HL-60/S4 treated with retinoic acid at 250 ng/mL for 4 days and 3 days (cell line): Measurements from ENCODE around the gene PLXNA2.

Experiments used
- in situ Hi-C: fragments of 300-500 bp; cut with MboI; formaldehyde crosslinking; loops from 2 replicates; pipeline ENCODE4 v1.7.0; 2022; ENCODE audit warnings: low sequenced_read_pairs

The PLXNA2 gene

DNA sequence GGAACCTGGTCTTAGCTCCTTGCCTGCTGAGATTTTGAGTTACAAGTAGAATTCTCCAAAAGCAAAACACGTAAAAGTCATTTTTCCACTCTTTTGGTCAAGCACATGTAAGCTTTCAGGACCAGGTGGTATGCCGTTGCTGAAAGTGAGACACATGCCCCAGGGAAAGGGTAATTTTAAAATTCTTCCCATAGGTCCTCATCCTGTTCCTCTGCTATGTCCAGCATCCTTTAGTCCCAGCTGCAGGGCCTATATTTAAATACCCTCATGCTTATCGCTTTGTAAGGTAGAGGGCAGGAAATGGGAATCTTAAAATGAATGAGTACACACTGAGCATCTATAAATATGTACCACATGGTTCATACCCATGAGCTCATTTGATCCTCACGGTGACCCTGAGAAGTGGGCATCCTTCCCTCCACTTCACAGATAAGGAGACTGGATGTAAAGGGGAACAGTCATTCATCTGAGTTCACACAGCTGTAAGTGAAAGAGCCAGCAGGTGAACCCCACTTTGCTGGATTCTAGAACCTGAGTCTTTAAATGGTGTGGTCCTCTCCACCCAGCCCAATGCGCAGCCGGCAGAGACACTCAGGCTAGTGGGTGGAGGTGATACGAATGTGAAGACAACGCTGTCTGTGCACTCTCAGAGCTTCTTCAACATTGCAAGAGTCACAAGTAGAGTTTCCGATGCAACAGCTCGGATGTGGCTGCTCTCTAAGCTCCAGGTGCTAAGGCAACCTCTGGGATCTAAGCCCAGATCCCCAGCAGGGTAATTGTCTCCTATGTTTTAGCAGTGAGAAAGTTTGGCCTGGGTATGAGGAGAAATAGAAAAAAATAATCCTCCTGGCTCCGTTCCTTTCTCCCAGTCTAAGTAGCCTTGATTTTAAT, 163.5 kb downstream of the PLXNA2 start:
- in situ Hi-C loops = no loop called here

DNA sequence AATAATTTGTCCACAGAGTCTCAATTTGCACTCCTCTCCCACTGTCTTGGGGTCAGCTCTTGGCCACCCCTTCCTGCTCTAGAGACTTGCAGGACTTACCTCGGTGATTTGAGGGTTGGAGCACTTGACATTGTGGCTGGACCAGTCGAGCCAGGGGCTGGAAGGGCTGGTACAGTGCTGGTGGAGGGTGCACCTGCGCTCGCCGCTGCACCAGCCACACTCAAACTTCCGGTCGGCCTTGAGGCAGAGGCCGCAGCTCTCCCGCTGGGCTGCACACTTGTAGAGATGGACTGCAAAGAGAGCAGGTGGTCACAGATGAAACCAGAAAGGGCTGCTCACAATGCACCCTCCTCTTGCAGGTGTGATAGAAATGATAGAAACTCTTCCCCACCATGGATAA, 165.0 kb downstream of the PLXNA2 start:
- in situ Hi-C loops = no loop called here

DNA sequence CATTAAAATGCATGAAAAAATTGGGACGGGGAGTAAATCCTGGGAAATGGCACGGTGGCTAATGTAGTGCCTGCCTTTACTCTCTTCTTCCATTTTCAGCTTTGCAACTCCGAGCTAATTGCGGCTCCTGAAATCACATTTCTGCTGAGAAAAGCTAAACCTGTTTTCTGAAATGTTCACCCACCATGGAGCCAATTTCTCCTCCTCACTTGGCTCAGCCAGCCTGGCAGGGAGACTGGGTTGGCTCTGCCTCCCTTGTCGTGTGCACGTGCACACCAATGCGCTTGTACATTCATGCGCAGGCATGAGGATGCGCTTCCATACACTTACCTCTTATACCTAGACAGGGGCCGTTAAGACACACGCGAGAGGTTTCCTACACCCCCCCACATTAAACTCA, 165.4 kb downstream of the PLXNA2 start:
- in situ Hi-C loops = no loop called here

DNA sequence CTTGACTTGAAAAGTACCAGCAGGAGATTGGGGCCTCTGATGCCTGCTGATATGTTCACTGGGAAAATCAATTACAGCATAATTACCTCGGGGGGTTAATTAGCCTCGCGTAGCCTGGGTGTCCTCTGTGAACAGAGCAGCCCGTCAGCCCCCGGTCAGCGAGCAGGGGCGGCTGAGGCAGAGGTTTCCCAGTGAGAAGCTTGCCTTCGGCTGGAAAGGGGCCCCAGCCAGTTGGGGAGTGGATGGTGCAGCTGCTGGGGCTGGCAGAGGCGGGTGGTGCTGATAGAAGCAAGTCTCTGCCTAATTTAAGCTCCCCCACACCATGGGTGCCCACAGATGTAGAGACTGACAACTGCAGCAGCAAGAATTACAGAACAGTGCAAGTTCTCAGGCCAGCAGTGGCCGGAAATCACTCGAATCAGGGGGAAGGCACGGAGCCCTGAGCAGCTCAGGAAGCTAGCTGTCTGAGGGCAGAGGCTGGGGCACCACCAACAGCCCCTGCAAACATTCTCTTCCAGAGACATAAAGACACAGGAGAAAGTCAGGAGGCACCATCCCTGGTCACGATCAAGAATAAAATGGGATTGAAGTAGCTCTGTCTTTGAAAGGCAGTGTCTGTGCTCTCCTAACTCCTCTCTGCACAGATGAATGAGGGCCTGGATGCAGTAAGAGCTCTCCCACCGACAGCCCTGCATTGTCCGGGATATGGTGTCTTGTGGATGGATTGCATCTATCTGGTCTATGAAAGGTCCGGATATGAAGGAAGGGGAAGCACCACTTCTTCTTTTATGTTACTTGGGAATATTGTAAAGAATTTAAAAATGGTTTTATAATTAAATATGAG, 166.7 kb downstream of the PLXNA2 start:
- in situ Hi-C loops = no loop called here

DNA sequence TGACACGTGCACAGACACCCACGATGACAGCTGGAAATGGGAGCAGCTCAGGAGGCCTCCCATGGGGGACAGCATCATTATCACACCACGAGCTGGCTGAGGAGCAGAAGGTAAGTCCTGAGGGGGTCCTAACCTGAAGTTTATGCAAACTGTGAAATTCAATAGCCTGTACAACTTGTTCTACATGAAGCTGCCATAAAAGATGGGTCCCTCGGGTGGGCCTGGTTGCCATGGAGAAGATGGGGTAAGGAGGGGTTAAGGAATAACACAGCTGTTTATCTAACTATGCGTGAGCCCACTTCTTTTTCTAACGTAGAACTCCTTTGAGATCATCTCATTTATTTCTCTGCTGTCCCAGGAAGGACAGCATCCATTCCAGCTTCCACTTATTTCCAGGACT, 169.8 kb downstream of the PLXNA2 start:
- in situ Hi-C loops = no loop called here

DNA sequence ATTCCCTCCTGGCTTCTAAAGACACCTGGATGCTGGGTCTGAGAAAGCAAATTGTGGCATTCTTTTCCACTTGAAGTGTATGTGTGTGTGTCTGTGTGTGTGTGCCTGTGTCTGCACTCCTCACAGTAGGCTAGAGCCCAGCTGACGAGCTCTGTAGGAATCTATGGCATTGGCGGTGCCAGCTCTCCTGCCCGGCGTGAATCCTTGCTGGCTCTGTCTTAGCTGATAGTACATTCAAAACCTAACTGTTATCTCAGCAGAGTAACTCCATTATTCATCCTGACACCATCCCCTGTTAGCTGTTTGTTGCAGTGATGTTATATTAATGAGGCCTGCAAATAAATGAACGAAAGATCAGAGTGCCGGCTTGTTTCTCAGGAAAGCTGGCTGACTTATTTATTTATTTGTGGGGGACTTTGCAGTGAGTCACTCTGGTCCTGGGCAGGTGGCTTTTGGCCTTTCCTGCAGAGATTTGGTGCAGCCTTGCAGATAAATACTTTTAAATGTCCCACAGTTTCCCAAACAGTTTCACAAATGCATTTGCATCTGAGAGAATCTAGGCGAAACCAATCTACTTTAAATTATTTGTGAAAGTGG, 172.7 kb downstream of the PLXNA2 start:
- in situ Hi-C loops = no loop called here

DNA sequence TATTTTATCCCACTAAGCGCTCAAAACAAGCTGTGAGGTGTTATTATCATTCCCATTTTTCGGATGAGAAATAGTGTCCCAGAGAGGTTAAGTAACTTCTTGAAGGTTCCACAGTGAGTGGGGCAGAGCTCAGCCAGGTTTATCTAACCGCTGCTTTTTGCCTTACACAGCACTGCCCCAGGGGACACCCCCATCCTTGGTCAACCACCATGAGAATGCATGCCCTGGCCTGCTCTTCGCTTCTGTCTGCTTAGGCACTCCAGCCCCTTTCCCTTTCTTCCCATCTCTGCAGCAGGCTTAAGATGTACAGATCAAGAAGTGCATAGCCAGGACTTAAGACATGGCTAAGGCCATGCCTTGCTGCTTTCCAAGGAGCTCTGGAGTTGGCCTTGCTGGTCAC, 174.3 kb downstream of the PLXNA2 start:
- in situ Hi-C loops = no loop called here

DNA sequence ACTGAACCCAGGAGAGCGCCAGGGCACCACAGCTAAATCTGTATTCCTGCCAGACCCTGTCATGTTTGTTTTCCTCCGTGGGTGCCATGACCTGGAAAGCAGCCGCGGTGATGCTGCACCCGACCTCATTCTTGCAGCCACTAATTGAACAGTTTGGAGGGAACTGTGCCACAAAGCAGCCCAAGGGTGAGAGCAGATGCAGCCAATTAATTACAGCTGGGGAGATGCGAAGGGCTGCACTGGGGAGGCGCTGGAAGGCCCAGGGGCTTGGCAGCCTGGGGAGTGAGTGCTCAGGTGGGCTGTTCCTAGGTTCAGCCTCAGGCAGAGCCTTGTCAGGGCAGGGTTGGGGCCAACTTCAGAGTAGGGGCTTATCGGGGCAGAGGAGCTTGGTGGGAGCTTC, 174.9 kb downstream of the PLXNA2 start:
- in situ Hi-C loops = no loop called here

DNA sequence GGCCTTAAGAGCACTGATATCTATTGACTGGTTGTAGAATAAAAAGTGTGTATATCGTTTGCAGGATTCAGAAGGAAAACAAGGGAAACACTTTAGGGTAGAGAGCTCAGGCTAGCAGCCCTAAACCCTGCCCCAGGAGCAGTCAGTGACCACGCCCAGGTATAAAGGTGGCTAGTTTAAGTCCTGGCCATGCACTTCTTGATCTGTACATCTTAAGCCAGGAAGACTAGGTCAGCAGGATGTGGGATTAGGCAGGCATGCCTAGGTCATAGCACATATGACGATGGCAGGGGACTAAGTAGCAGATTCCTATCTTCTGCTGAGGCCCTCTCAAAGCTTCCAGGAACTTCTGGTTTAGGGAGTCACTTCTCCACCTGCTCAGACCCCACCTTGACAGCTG, 175.3 kb downstream of the PLXNA2 start:
- in situ Hi-C loops = no loop called here

DNA sequence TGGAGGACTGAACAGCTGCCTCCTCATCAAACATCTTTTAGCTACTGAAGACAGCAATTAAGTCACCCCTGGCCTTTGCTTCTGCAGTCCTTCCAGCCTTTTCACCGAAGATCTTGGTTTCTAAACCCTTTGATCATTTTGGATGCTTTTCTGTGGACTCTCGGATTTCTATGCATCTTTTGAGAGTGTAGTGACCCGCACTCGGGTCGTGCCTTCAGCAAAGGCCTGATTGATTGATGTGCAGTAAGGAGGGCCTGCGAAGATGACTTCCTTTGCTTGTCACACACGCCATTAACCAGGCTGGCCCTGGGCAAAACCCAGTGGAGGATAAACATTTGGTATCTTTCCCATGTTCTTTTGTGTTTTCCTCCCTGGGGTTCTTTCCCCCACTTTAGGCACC, 175.8 kb downstream of the PLXNA2 start:
- in situ Hi-C loops = no loop called here

DNA sequence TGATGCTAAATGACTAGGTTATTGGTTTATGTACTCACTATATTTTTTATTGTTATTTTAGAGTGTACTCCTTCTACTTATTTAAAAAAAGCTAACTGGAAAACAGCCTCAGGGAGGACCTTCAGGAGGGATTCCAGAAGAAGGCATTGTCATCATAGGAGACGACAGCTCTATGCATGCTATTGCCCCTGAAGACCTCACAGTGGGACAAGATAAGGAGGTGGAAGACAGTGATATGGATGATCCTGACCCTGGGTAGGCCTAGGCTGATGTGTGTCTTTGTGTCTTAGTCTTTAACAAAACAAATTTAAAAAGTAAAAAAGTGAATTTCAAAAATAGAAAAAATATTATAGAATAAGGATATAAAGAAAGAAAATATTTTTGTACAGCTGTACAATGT, 177.6 kb downstream of the PLXNA2 start:
- in situ Hi-C loops = no loop called here

DNA sequence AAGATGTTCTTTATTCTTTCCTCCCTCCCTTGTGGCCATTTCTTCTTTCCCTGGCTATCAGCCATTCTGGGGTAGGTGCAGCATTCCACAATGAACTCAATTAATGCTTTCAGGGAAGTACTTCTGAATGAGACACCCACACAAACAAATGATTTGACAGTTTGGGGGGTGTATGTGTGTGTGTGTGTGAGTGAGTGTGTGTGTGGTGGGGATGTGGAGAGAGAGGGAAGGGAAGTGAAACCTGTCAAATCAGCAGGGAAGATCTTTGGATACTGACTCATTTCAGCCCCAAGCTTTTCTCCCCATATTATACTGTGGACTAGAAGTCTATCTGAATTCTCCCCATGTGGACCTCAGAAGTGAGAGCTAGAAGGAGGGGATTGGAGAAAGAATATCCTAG, 178.3 kb downstream of the PLXNA2 start:
- in situ Hi-C loops = no loop called here

DNA sequence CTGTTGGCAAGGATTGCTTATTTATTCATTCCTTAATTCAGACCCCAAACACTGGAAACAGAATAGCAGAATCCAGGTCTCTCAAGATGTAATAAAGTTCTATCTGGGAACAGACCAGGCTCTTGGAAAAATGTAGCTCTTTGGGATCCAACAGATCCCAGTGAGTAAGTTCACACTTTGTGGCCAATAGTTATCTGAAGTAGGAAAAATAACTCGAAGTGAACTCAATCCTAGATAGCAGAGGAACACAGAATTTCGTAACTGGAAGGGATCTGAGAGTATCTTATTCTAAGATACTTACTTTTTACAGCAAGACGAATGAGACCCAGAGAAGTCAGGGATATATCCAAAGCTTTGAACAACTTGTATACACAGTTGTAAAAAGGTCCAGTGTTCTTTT, 182.6 kb downstream of the PLXNA2 start:
- in situ Hi-C loops = no loop called here

DNA sequence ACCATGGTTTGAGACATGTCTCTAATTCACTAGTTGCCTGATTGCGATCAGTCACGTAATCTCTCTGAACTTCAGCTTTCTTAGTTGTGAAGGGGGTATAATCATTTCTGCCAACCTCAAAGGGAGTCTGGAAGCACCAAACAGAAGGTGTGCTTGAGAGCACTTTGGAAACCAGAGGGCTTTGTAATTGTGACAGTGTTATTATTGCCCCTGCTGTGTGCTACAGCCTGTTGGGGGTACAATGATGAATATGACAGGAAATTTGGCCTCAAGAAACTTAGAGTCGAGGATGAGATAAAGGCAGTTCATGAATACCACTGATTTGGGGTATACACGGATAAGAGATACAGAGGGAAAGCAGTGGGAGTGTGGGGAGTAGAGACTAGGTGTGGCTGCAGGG, 183.1 kb downstream of the PLXNA2 start:
- in situ Hi-C loops = no loop called here

DNA sequence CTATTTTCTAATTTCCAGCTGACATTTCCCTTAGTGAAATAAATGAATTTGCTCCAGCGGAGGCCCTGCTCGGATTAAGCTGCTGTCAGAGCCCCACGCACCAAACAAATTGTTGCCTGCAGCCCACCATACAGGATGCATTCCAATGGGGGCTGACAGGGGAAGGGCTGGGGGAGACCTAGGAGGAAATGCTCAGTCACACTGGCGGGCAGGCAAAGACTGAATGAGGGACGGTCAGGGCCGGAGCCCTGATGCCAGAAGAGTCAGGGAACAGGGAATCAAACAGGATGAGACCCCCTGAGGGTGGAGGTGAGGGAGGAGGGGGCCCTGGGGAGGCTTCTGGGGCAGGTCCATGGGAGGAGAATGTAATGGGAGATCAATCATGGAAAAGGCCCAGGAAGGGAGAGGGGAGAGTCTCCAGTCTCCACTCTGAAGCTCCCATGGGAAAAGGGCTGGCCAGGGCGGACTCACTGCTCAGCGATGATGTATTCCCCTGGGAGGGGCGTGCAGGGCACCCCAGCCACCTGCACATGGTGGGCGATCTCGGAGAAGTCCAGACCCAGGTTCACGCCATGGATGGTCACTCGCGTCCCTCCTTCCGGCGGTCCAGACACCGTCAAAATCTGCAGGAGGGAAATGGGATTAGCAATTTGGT, 183.8 kb downstream of the PLXNA2 start:
- in situ Hi-C loops = no loop called here

DNA sequence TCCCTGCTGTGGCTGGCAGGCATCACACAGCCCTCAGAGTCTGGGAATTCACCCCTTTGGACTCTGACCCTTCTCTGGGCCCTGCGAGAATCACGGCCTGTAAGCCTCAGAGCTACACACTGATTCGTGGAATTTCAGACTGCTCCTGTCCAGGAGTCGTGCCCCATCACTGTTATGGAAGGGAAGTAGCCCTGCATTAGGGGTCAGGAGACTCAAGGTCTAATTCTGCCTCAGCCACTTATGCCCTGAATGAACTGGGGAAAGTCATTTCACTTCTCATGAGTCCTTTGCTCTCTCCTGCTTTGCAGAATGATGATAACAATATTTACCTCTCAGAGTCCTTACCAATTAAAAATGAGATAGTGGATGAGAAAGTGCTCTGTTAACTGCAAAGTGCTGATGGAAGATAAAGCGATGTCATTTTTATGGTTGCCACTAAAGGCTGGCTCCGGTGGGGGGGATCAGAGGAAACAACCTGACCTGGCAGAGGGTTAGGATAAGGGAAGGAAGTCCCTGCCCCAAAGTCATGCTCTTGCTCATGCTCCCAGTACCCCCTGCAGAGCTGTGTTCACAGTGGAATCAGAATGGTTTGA, 184.7 kb downstream of the PLXNA2 start:
- in situ Hi-C loops = no loop called here

DNA sequence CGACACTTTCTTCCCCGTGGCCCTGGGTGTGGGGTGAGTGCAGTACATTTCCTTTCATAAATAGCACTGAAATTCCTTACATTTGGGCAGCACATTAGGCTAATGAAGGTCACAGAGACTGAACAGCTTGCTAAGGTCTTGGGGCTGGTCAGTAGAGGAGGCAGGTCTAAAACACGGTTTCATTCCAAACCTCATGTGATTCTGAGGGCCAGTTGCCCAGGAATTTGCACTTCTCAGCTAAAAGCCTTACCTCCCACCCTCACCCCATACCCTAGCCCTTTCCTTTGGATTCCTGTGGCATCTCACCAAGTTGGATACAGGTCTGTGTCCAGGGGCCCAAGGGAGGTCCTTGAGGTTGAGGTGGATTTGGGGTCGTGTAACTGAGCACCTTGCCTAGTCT, 185.4 kb downstream of the PLXNA2 start:
- in situ Hi-C loops = no loop called here

DNA sequence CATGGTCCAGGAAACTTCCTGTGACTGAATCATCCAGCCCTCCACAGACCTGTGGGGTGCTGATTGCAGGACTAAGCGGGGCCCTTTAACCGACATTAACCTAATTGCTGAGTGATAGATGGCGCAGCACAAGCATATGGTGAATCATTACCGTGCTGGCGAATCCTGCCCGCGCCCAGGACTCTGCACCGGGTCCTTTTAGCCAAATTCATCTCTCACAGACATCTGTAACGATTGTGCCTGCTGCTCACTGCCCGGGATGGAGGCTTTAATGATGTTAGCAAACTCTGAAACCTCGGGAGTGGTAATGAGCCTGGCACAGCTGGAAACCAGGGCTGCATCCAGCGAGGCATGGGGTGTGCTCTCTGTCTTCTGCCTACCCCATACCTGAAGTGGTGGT, 185.9 kb downstream of the PLXNA2 start:
- in situ Hi-C loops = no loop called here

DNA sequence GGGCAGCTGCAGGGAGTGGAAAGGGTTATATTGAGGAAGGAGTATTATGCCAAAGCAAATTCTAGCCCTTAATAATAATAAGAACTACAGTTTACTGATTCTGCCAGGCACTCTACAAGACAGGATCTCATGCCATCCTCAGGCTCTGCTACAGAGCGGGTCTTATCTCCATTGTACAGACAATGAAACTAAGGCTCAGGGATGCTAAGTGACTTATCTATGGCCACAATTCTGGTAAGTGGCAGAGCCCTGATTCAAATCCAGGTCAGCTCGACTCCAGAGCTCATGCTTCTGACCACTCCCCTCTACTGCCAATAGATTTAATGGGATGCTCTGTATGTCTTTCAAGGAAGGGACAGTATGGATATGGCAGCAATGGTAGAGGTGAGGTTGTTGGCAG, 187.1 kb downstream of the PLXNA2 start:
- in situ Hi-C loops = no loop called here

DNA sequence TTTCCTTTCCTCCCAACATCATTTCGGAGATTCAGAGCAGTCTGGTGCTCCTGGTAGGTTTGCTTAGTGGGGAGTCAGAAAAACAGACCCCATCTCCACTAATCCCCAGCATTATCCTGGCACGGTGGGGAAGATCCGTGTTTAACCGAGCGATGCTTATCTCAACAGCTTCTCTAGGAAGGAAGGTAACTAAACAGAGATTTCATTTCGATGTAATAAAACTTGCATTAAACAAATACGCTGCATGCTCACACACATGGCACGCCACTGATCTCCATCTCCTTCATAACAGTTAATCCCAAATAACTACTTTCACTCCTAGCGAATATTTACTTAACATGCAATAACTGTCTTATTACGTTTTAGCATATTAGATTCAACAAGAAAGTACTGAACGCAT, 188.6 kb downstream of the PLXNA2 start:
- in situ Hi-C loops = no loop called here

DNA sequence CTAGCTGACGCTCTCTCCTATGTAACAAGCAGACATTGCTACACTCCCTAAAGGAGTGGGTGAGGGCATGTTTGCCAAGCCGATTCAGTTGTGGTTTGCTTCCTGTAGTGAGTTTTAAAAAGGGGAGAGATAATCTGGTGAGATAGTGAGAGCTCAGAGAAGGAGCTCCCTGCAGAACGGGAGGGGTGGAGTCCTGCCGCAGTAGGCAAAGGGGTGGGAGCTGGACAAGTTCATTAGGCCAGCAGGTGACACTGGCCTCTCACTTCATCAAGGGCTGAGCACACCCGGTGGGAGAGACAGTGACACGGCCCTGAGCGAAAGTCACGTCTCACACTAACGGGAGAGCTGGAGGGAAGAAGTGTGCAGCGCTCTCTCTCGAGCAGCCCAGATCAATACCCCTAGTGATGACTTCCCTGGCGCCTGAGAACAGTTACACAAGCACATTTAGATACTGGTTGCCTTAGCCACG, 189.2 kb downstream of the PLXNA2 start:
- in situ Hi-C loops = no loop called here
